Calu3 (cell line): Measurements from ENCODE around the gene ANAPC7. TPM values are rescaled to one million over a fixed set of nuclear protein-coding genes. Genes with fewer than 3 reads are reported as not detected.

Experiments
- BruUV-seq: library from RNA; stranded (reverse); fragments of 400-500 nt; replicated peaks from 2 replicates; lab custom pipeline; 2021; lab: Mats Ljungman, UMichigan
- CTCF ChIA-PET: fragments of 300-600 bp; sonication (Branson Sonifier 250); formaldehyde crosslinking; loops from one replicate; lab custom pipeline; 2022; ENCODE audit warnings: antibody characterized with exemption; lab: Charles Lee
- DNase-seq: peaks from one replicate; pipeline ENCODE4 v3.0.0; 2022
- H3K27ac Mint-ChIP-seq: one replicate; pipeline ENCODE4 v1.8.0; 2022; ENCODE audit warnings: mixed read lengths; ENCODE audit not compliant: unreplicated experiment
- H3K27me3 Mint-ChIP-seq: one replicate; pipeline ENCODE4 v1.8.0; 2022; ENCODE audit warnings: mixed read lengths; ENCODE audit not compliant: unreplicated experiment
- H3K36me3 Mint-ChIP-seq: one replicate; pipeline ENCODE4 v1.8.0; 2022; ENCODE audit warnings: mild to moderate bottlenecking, moderate library complexity, mixed read lengths; ENCODE audit not compliant: insufficient read depth, unreplicated experiment
- H3K4me1 Mint-ChIP-seq: one replicate; pipeline ENCODE4 v1.8.0; 2022; ENCODE audit warnings: mild to moderate bottlenecking, low read depth, mixed read lengths; ENCODE audit not compliant: unreplicated experiment
- H3K4me3 Mint-ChIP-seq: one replicate; pipeline ENCODE4 v1.8.0; 2022; ENCODE audit warnings: mild to moderate bottlenecking, low read depth, moderate library complexity, mixed read lengths; ENCODE audit not compliant: unreplicated experiment
- H3K9me3 Mint-ChIP-seq: one replicate; pipeline ENCODE4 v1.8.0; 2022; ENCODE audit warnings: low read depth, mixed read lengths; ENCODE audit not compliant: unreplicated experiment
- CTCF ChIP-seq: fragments of 200-600 bp; IDR thresholded peaks from one replicate; pipeline ENCODE4 v1.8.0; 2022; ENCODE audit warnings: antibody characterized with exemption; ENCODE audit not compliant: unreplicated experiment
- intact Hi-C: fragments of 100-400 bp; cut with micrococcal nuclease; formaldehyde crosslinking; loops from one replicate; pipeline ENCODE4 v1.10.0; 2022; ENCODE audit not compliant: unreplicated experiment
- total RNA-seq: library from RNA; stranded (reverse); gene quantifications from 2 replicates; pipeline ENCODE4 v1.2.3, GENCODE V29; 2022

The ANAPC7 gene
- total RNA-seq, 1 experiment from 2014 or later = 136 TPM

GRCh38 chr12:110355073-110355472 is 48.4 kb downstream of the ANAPC7 start:
- Mint-ChIP-seq H3K9me3 (no peaks in the 10 kb centered on the region), H3K36me3 (peaks cover 66% of the 10 kb centered on the region), H3K4me1 (no peaks in the 10 kb centered on the region), H3K4me3 (no peak overlapping the region), H3K27me3 (no peaks in the 10 kb centered on the region), H3K27ac (no peak overlapping the region)
- peak; percentile 44 for TF ChIP-seq CTCF
- BruUV-seq = no TSS peak
- peak; percentile 25 for DNase-seq
- CTCF ChIA-PET = no interaction called here
- intact Hi-C loops = no loop called here

GRCh38 chr12:110354172-110354780 is 49.2 kb downstream of the ANAPC7 start:
- CTCF ChIA-PET = no interaction called here
- DNase-seq = no peak
- TF ChIP-seq CTCF = no peak
- BruUV-seq = no TSS peak
- Mint-ChIP-seq H3K27ac (peak overlapping the region; percentile 8), H3K27me3 (no peaks in the 10 kb centered on the region), H3K9me3 (no peaks in the 10 kb centered on the region), H3K36me3 (peaks cover 74% of the 10 kb centered on the region), H3K4me1 (no peaks in the 10 kb centered on the region), H3K4me3 (no peak overlapping the region)
- intact Hi-C loops = no loop called here

GRCh38 chr12:110353211-110353965 is 50.1 kb downstream of the ANAPC7 start:
- no peaks in the 10 kb centered on the region for H3K4me1 Mint-ChIP-seq
- H3K27me3 Mint-ChIP-seq = no peaks in the 10 kb centered on the region
- no peaks in the 10 kb centered on the region for H3K9me3 Mint-ChIP-seq
- intact Hi-C loops = no loop called here
- H3K4me3 Mint-ChIP-seq = no peak overlapping the region
- TF ChIP-seq CTCF = no peak
- H3K27ac Mint-ChIP-seq = peak overlapping the region; percentile 39
- DNase-seq = no peak
- BruUV-seq = no TSS peak
- H3K36me3 Mint-ChIP-seq = peaks cover 83% of the 10 kb centered on the region
- CTCF ChIA-PET = interaction anchor here (0.6 kb wide), 1 partner anchor 806 kb away, joined by 5 read pairs; no protein-coding TSS in a partner anchor

- H3K36me3 Mint-ChIP-seq = peaks cover 92% of the 10 kb centered on the region
- no peaks in the 10 kb centered on the region for H3K27me3 Mint-ChIP-seq
These were observed 51.1 kb downstream of the ANAPC7 start for GRCh38 chr12:110352401-110352800.

More at GRCh38 chr12:110352401-110352800, 51.1 kb downstream of the ANAPC7 start:
- CTCF ChIA-PET = no interaction called here
- Mint-ChIP-seq H3K4me1 (no peaks in the 10 kb centered on the region), H3K27ac (peak overlapping the region; percentile 50), H3K4me3 (no peak overlapping the region), H3K9me3 (no peaks in the 10 kb centered on the region)
- no peak for TF ChIP-seq CTCF
- BruUV-seq = no TSS peak
- DNase-seq = no peak
- intact Hi-C loops = no loop called here
